ENCODE results near the gene SLC25A18. TPM values are rescaled to one million over a fixed set of nuclear protein-coding genes. Genes with fewer than 3 reads are reported as not detected.
"Not testable (repeated sequence)": the region's sequence is repeated elsewhere in the genome, so short reads cannot be mapped to it uniquely, and the experiment has no call there.

The SLC25A18 gene, protein sequence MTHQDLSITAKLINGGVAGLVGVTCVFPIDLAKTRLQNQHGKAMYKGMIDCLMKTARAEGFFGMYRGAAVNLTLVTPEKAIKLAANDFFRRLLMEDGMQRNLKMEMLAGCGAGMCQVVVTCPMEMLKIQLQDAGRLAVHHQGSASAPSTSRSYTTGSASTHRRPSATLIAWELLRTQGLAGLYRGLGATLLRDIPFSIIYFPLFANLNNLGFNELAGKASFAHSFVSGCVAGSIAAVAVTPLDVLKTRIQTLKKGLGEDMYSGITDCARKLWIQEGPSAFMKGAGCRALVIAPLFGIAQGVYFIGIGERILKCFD
- total RNA-seq = 1.2 TPM in 1 of 2 replicates, not detected in the other
- polyA plus RNA-seq (2012) = 0.69 TPM

DNA sequence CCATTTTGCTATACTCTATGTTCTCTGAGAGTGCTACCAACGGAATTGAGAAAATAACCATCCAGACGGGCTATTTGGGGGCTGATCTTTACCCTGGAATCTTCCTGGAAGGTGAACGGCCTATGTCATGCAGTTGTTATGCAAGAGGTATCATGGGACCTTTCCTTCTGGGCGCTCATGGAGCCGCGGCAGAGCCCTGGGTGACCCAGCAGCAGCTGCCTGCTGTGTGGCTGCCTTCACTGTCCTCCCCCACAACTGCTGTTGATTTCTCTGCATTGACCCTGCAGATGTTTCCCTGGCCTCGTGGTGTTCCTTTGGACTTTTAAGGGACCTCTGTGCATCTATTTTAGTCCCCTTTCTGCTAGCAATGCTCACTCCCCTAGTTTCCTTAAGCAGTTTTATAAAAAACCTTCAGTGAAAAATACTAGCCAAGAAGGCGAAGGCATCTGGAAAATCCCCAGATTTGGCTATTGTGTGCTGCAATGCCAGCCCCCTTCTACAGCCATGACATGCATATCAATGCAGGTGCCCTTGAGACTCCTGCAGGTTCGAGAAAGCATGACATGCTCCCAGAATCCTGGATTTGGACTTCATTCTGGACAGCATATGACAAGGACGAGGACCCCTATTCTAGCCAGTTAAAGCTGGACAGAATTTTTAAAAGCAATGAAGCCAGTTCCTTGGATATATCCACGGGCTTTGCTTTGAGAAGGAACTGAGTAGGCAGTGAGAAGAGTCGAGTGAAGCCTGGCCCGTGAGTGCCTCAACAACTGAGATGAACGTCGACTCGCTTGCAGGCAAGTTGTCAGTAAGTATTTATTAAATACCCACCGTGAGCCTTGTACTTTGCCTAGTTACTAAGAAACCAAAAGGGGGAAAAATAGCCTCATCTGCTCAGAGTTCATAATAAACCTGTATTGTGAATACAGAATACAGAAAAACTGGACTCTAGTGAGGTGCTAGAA, at the start of gene SLC25A18:
Gene SLC25A18, plus strand, starts transcription at position 593 of the 965 bp plus-strand sequence. CDS start 16,447 bp downstream, outside the sequence.
- DNase-seq (ENCODE audit: low read depth) = peak; percentile 62

DNA sequence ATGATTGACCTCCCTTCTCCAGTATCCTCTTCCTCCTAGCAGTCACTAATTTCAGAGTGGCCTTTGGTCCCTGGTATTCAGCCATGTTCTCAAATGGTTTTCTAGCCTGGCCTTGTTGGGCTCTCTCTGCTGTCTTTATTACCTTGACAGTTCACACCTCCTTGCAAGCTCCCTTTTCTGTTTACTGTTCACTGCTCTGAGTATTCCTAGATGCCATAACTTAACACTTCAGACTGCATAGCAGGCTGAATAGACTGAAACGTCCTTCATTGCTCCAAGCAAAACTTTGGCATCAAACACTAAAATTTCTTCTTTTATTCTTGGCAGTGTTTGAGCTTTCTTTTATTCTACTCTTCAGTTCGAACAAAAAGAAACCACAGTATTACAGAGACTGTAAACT, 49.7 kb upstream of the SLC25A18 start:
- DNase-seq (ENCODE audit: low read depth) = no peak

DNA sequence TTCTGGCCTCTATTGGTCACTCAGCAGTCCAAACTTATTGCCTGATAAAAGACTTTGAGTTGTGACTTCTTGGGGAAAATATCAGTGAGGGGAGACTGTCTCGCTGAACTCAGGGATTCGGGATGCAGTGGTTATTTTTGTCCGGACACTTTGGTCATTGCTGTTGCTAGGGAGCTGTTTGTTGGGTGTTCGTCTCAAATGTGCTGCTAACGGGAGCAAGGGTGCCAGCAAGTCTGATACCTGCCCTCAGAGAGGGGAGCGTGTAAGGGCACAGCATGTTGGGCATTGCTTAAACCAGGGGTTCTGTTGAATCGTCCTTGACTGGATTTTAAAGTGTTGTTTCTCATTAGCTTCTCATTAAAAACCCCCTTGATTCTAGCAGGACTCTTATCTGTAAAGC, 49.2 kb upstream of the SLC25A18 start:
- DNase-seq (ENCODE audit: low read depth) = no peak

DNA sequence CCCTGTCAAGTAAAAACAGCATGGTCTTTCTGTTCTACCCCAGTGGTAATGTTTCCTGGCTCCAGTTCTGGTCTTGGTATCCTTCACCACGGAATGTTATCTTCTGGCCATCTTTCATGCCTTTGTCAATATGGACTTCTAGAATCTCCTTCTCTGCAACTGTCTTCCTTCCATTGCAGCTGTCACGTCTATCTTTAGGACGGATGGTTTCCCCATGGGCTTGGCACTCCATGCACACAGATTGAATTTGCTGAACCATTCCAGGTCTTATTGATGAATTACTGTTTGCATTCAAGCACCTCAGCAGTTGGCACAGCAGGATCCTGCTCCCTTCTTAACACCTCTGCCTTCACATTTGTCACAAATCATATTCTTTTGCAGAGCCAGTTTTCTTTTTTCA, 44.9 kb upstream of the SLC25A18 start:
- peak; percentile 80 for DNase-seq (ENCODE audit: low read depth)

DNA sequence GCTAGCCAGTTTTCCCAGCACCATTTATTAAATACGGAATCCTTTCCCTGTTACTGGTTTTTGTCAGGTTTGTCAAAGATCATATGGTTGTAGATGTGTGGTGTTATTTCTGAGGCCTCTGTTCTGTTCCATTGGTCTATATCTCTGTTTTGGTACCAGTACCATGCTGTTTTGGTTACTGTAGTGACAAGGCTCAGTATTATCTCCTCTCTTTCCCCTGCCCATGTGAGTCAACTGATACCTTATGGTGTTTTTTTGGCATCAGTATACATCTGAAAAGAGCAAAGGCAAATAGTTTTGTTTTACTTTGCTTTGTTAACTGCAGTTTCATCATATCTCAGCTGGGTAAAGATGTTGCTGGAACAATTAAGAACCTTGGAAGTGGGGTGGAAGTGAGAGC, 41.3 kb upstream of the SLC25A18 start:
- DNase-seq (ENCODE audit: low read depth) = not testable (repeated sequence)

DNA sequence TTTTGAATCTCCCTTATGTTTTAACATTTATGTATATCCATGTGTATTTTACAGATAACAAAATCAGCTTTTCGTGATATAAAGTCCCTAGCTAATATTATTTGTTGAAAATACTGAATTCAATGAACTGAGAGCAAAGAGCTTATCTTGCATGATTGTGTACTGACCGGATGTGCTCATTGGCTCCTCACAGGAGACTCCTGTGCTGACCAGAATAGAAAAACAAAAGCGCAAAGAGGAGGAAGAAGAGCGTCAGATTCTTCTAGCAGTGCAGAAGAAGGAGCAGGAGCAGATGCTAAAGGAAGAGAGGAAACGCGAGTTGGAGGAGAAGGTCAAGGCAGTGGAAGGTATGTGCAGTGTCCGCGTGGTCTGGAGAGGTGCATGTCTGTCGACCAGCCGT, 39.4 kb upstream of the SLC25A18 start:
- no peak for DNase-seq (ENCODE audit: low read depth)

DNA sequence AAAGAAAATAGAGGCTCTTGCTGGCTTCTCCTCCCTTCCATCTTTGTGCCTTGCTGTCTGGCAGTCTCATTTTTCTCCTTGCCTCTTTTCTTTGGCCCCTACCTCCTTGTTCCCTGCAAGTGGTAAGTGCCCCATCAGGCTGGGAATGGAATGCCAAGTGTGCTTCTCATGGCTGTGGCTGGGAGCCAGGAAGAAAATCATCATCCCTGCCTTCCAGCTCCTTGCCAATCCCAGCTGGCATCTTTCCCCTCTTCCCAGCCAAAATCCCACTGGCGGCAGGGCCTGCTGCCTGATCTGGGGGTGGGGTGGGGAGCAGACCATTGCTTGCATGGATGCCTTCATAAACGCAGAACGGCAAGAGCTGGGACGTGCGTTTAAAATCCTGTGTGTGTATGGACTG, 27.0 kb upstream of the SLC25A18 start:
- DNase-seq (ENCODE audit: low read depth) = peak; percentile 75

DNA sequence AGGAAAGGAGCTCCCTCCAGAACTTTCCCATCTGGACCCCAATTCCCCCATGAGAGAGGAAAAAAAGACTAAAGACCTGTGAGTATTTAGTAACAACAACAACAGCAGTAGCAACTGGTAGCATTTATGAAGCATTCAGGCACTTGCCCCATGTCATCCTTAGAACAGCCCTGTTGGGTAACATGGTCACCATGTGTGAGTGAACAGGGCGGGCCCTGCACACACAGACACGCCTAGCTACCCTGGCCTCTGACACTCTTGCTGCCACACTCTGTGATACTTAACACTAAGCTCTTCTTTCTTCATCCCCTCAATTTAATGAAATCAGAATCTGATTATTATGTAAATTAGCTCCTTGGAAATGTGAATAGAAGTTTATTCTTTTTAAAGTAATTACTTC, 26.1 kb upstream of the SLC25A18 start:
- DNase-seq (ENCODE audit: low read depth) = no peak

DNA sequence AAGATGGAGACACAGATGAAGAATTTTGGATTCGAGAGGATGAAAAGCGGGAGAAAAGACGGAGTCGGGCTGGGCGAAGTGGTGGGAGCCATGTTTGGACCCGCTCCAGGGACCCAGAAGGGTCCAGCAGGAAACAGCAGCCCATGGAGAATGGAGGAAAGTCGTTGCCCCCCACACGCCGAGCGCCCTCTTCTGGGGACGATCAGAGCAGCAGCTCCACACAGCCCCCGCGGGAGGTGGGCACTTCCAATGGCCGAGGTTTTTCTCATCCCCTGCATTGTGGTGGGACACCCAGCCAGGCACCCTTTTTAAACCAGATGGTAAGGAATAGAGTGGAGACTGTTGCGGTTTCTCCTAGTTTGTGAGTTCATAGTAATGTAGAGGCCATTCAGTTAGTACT, 22.8 kb upstream of the SLC25A18 start:
- no peak for DNase-seq (ENCODE audit: low read depth)

DNA sequence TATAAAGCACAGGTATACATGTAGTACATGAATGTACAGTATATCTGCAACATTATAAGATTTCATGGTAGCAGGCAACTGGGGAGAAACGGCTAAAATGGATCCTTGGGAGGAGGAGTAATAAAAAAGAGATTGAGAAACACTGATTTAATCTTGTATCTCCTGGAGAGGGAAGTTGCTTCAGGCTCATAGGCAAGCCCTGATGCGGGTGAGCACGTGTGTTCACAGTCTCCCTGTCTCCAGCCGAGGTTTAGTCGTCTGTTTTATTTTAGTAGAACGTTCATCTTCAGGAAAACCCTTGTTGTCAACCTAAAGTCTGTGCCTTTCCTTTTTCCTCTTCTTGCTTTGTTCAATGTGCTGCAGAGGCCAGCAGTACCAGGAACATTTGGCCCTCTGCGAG, 21.8 kb upstream of the SLC25A18 start:
- DNase-seq (ENCODE audit: low read depth) = no peak

DNA sequence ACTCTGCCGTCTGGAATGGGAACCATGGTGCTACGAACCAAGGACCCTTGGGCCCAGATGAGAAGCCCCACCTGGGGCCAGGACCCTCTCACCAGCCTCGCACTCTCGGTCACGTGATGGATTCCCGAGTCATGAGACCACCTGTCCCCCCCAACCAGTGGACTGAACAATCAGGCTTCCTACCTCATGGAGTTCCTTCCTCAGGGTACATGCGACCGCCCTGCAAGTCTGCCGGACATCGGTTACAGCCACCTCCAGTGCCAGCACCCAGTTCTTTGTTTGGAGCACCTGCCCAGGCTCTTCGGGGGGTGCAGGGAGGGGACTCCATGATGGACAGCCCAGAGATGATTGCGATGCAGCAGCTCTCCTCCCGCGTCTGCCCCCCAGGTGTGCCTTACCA, 20.8 kb upstream of the SLC25A18 start:
- DNase-seq (ENCODE audit: low read depth) = no peak

DNA sequence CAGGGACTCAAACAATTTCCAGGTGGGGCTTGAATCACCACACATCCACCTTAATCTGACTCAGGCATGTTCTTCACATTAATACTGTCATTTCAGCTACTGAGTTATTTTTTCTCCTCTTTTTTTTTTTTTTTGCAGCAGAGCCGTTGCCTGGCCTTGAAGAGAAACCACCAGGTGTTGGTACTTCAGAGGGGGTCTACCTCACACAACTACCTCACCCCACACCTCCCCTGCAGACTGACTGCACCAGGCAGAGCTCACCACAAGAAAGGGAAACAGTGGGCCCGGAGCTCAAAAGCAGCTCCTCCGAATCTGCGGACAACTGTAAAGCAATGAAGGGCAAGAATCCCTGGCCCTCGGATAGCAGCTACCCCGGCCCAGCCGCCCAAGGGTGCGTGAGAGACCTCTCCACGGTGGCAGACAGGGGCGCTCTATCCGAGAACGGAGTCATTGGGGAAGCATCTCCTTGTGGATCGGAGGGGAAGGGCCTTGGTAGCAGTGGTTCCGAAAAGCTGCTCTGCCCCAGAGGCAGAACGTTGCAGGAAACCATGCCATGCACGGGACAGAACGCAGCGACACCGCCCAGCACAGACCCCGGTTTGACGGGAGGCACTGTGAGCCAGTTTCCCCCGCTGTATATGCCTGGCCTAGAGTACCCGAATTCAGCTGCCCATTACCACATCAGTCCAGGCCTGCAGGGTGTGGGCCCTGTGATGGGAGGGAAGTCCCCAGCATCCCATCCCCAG, 15.1 kb upstream of the SLC25A18 start:
- DNase-seq (ENCODE audit: low read depth) = no peak

DNA sequence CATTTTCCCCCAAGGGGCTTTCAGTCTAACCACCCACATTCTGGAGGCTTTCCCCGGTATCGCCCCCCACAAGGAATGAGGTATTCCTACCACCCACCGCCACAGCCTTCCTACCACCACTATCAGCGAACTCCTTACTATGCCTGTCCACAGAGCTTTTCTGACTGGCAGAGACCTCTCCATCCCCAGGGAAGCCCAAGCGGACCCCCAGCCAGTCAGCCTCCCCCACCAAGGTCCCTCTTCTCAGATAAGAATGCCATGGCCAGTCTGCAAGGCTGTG, 14.6 kb upstream of the SLC25A18 start:
- no peak for DNase-seq (ENCODE audit: low read depth)

DNA sequence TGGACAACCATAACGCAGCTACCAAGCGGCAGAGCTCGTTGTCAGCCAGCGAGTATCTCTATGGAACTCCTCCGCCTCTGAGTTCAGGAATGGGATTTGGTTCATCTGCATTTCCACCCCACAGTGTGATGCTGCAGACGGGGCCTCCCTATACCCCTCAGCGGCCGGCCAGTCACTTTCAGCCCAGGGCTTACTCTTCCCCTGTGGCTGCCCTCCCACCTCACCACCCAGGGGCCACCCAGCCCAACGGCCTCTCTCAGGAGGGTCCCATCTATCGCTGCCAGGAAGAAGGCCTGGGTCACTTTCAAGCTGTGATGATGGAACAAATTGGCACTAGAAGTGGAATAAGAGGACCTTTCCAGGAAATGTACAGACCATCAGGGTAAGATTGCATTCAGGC, 14.1 kb upstream of the SLC25A18 start:
- DNase-seq (ENCODE audit: low read depth) = no peak

DNA sequence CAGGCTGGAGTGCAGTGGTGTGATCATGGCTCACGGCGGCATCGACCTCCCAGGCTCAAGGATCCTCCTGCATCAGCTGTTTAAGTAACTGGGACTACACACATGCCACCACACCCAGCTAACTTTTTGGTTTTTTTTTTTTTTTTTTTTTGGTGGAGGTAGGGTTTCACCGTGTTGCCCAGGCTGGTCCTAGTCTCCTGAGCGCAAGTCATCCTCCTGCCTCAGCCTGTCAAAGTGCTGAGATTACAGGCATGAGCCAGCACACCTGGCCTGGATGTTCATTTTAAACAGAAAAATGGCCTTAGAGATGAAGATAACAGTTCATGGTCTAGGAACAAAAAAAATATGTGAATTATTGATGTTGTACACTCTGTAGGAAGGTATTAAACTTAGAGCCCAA, 13.6 kb upstream of the SLC25A18 start:
- DNase-seq (ENCODE audit: low read depth) = no peak

DNA sequence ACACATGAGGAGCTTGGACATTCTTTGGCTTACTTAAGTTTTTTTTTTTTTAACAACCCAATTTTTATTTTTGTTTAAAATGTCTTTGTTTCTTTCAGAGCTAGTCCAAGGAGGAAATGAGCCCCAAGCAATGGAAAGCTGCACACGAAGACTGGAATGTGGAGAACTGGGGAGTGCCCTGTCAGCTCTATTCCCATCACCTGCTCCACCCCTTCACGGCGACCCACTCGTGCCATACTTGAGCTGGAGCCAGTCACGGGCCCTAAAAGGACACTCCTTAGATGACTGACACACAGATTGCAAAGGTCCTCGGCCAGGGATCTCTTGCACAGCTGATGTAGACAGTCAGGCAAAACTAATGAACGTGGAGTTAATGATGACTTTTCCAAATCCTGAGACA, 10.6 kb upstream of the SLC25A18 start:
- DNase-seq (ENCODE audit: low read depth) = peak; percentile 62

DNA sequence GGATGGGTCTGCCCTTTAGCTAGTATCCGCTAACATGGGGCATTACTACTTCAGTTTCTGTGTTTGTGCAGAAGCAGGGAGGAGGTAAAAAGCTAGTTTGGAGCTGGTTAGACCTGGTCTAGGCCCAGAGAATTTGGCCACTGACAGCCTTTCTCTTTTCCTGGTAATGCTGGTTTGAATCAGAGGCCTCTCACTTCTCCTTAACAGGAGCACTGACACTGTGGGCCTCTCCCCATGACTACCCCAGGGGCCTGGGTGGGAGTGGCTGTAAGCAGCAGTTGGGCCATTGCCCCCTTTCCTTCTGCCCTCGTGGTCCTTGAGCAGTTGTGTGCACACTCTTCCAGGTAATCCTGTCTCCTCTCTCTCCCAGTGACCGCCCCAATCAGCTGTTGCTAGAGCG, 8.5 kb upstream of the SLC25A18 start:
- DNase-seq (ENCODE audit: low read depth) = no peak

DNA sequence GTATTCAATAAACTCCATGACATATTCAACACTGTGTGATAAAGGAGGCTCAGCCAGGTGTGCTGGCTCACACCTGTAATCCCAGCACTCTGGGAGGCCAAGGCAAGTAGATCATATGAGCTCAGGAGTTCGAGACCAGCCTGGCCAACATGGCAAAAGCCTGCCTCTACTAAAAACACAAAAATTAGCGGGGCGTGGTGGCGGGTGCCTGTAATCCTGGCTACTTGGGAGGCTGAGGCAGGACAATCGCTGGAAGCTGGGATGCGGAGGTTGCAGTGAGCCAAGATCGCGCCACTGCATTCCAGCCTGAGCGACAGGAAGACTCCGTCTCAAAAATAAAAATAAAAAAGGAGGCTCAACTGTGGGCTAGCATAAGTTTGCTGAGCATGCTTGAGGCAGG, 4.1 kb upstream of the SLC25A18 start:
- DNase-seq (ENCODE audit: low read depth) = no peak

DNA sequence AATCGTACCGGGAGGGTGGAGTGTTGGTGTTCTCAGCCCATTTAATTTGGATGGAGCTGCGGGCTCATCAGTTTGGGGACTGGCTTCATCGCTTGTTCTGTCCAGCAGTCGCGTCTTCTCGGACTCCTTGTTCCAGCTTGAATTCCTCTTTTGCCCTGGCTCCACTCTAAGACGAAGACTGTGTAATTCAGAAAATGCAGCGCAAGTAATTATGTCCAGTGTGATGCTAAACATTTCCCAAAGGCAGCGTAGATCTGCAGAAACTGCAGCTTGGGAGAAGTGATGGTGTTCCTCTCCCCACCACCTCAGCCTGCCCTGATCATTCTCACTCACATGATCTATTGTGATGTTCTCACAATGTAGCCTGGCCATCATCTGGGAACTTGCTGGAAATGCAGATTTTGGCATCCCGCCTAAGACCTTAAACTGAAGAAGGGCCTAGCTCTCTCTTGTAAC, 666 bp downstream of the SLC25A18 start:
- DNase-seq (ENCODE audit: low read depth) = peak; percentile 33

DNA sequence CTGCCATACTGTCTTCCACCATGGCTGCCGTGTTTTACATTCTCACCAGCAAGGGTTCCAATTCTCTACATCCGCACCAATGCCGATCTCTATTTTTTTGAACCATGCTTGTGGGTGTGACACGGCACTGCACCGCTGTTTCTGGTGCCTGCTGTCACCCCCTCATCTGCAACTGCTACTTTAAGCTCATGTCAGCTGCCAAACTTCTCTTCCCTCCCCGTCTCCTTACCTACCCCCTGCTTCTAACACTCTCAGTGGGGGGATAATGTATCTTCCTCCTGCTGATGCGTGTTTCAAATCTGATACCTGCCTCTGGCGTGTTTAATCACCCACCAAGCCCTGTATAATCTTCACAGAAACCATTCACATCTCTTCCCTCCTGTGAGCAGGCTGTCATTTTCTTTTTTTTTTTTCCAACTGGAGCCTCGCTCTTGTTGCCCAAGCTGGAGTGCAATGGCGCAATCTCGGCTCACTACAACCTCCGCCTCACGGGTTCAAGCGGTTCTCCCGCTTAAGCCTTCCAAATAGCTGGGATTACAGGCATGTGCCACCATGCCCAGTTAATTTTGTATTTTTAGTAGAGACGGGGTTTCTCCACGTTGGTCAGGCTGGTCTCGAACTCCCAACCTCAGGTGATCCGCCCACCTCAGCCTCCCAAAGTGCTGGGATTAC, 2.9 kb downstream of the SLC25A18 start:
- not testable (repeated sequence) for DNase-seq (ENCODE audit: low read depth)

DNA sequence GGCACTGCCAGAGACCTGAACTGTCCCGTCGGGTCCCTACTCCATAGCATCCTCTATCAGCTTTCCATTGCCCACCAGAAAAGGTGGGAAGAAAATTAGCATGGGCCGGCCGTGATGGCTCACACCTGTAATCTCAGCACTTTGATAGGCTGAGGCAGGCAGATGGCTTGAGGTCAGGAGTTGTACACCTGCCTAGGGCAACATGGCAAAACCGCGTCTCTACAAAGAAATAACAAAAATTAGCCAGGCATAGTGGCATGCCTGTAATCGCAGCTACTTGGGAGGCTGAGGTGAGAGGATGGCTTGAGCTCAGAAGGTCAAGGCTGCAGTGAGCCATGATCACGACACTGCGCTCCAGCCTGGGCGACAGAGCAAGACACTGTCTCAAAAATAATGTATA, 3.5 kb downstream of the SLC25A18 start:
- no peak for DNase-seq (ENCODE audit: low read depth)

All from myocyte (in vitro differentiated cells).